Activated CD8-positive, alpha-beta memory T cell treated with anti-CD3 and anti-CD28 coated beads, Interleukin-2, amount 50 U/mL, for 48 hours (primary cell): ENCODE results near the gene B4GALT3.

Source experiments
- DNase-seq: peaks from one replicate; pipeline ENCODE4 v3.0.0-alpha.2; 2020

Gene B4GALT3

DNA sequence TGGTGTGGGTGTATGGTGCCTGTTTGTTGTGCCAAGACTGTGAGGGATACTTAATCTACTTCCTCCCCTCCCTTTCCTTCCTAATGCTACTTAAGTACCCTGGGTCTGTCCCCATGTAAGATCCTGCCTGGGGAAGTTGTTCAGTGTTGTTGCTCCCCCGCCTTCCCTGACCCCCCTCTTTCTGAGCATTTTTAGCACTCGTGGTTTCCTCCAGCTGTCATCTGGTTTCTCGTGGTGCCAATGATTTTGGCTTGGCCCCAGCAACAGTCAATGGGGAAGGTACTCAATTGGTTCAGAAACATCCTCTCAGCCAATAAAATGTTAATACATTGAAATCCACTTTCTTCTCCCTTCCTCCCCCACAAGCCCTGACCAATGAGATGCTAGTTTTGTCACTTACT lies 8.0 kb upstream of the B4GALT3 start:
- no peak for DNase-seq

DNA sequence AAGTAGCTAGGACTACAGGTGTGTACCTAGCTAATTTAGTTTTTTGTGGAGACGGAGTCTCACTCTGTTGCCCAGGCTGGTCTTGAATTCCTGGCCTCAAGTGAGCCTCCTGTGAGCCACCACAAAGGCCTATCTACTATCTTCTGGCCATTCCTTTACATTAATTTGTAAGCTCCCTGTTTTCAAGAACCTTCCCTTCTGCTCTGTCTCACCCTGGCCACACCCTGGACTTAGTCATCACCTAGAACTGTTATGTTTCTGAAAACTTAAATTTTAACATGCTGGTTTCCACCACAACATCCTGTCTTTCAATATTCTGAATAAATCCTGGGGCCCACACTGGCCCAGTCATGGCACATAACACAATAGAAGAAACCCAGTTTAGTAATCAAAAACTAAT lies 4.9 kb upstream of the B4GALT3 start:
- DNase-seq: no peak

DNA sequence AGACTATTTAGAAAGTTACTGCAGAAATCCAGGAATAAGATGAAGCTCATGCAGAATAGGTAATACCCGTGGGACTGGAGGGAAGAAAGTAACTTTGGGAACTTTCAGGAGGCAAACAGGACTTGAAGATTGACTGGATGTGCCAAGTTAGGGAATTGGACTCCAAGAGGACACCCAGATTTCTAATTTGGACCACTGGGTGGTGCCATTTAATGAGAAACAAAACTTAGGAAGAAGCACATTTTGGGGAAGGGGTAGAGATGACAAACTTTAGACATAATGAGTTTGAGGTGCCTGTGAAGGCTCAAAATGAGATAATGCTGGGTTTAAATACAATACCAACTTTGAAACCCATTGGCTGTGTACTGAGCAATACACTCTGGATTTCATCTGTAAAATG lies 3.3 kb upstream of the B4GALT3 start:
- DNase-seq: no peak

DNA sequence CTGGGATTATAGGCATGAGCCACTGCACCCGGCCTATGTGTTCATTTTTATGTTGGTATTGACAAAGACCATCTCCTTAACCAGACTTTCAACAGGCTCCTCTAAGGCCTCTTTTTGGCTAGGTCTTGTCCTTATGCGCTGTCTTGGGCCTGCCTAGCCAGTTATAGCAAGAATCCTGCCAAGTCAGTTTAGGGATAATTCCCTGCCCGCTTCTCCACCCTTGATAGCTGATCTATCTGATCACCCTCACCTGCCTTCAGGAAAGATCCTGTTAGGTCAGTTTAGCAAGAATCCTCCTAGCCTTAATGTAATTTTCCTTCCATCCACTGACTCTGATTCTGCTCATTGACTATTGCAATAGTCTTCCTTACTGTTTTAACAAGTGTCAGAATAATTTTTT lies 2.4 kb upstream of the B4GALT3 start:
- DNase-seq: no peak

DNA sequence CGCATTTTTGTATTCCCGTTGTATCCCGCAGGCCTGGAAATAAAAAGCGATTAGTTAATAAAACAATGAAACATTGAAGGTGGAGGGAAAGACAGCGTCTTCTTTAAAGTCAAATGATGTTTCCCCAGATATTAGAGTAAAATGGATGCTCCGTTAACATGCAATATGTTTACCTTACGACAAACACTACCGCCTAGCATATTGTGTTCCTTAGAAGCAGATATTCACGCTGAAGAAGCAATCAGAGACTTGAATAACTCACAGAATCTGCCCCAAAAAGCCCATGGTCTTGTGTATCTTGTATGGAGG lies 583 bp upstream of the B4GALT3 start:
- no peak for DNase-seq

DNA sequence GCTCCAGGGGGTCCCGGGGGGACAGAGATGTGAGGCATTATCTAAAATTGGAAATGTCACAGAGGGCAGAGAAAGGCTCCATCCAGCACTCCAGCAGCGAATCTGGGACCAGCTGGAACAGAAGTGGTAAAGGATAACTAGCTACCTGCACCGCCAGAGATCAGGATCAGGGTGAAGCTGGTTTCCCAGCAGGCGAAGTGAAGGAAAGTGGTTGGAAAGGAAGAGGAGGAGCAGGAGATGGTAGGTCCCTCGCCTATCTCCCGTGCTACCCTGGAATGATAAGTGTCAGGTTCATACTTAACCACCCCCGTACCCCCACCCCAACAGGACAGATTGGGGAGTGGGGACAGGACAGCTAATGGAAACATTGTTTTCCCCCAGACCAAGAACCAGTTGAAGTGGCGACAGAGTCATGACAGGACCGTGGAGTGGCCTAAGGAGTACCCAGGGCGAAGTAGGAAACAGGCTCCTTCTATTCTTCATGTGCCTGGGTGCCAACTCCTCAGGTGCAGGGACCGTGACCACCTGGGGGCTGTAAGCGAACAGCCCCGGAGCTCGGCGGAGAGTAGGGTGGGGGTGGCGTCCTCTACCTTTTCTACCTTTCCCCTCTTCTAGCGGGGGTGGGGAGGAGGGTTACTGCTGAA lies 717 bp downstream of the B4GALT3 start:
- no peak for DNase-seq

DNA sequence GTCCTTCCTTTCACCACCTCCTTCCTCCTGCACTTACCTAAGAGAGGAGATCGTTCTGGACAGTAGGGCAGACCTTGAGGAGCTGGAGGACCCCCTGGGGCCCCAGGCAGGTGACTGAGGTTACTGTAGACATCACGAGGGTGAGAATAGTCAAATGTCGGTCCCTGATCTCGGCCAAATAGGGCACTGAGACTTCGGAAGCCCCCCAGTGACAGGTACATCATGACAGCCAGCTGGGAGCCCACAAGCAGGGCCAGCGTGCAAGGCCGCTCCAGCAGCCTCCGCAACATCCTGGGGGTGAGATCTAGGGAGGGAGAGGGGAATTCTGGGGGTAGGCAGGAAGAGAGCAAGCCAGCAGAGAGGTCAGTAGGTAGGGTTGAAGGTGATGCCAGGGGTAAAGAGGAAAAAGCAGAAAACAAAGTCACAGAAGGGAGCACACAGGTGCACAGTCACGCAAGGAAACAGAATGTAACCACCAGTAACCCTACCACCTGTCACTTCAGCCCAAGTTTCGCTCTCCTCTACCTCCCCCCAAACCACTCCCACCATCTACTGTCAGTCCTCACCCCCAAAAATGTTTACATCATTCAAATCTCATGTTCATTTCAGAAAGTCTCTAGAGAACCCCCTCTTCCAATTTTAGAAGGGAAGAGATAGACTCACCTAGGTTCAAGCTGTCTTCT lies 1.4 kb downstream of the B4GALT3 start:
- DNase-seq: no peak

DNA sequence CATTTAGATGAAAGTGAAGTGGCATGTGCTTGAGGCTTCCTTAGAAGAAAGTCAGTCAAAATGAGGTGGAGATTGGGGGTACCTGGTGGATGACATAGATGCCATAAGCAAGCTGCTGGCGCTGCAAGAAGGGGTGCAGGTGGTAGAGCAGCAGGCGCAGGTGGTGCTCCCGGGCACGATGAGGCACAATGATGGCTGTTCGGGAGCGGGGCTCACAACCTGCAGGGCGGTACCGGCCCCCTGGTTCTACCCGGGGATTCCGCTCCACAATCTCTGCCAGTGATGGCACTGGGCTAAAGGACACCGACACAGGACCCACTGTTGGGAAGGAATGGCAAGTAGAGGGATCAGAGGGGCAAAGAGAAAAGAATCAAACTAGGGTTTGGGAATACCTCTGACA lies 2.4 kb downstream of the B4GALT3 start:
- no peak for DNase-seq

DNA sequence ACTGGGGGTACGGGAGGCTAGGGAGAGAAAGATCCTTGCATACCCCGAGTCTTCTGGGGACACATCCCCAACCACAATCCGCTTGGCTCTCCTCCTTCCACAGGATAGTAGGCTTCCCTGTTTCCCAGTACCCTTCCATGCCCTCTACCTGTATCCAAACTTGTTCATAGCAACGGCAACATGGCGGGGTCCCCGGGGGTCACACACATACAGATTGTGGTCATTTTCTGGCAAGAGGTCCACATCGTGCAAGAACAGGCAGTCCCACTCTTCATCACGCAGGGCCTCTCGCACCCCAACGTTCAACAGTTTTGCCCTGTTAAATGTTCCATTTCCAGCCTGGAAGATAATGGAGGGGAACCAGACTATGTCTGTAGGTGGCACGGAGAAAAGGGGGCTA lies 3.6 kb downstream of the B4GALT3 start:
- no peak for DNase-seq

DNA sequence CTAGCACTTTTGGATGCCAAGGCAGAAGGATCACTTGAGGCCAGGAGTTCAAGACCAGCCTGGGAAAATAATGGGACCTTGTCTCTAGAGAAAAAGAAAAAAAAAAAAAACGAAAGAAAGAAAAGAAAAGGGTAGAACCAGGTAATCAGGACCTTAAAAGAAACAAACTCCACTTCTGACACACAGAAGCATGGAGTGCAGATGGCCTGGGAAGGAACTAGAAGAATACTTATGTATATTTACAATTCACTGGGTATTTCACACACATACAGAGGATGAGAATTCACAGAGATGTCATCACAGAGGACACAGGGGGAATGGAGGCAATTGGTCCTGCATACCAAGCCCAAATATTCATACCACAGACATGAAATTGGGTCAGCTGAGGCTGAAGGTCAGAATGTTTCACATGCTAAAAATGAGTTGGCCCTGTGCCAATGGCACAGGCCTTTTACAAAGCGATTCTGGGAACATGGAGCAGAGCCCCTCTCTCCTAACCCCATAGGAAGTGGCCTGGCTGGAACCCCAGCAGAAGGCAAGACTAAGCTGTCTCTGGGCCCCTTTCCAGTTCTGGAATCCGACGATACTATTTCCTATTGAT lies 4.4 kb downstream of the B4GALT3 start:
- no peak for DNase-seq

DNA sequence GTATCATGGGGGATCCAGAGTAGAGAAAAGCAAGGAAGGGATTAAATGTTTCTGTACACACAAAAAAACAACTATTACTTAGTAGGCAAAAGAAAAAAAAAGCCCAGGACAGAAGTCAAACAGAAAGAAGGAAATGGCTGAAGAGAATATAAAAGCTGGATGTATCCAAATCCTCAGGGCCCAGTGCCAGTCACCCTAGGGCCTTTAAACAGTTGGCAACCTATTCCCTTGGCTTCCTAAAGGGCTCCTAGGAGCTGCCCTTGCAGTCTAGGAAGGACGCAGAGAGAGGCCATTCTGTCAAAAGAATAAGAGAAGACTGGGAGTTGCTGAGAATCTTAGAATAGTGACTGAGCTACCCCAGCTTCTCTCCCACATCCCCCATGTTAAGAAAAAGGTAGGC lies 5.0 kb downstream of the B4GALT3 start:
- no peak for DNase-seq

DNA sequence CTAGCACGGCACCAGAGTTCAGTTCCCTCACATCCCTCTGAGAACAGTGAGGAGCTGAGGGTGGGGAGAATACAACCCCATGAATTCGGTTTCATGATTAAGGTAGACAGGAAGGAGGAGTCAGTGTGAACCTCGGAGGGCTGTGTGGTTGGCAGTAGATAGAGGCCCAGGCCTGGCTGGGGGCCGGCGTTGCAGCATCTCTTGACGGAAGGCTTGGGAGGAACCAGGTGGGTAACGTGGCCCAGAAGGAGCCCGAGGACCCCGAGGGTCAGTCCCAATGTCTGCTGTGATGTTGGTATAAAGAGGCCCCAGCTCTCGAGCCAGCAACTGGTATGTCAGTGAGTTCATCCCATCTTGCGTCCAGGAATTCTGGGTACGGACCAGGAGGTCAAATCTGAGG lies 5.6 kb downstream of the B4GALT3 start:
- DNase-seq: no peak

DNA sequence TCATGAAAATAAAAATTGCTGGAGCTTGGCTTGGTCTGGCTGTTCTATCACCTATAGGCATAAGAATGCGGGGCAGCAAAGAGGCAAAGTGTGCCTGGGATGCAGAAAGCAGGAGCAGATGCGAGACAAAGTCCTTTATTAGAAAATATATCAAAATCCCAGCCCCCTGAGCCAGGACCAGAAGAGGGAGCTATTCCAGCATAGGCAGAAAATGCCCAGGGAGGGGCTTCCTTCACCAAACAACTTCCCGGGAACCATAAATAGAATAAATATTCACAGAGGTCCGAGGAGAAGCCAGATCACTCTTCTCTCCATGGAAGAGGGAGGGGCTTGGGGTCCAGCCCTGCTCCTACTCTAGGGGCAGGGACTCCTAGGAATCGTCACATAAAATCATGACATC lies 6.1 kb downstream of the B4GALT3 start:
- DNase-seq: no peak

DNA sequence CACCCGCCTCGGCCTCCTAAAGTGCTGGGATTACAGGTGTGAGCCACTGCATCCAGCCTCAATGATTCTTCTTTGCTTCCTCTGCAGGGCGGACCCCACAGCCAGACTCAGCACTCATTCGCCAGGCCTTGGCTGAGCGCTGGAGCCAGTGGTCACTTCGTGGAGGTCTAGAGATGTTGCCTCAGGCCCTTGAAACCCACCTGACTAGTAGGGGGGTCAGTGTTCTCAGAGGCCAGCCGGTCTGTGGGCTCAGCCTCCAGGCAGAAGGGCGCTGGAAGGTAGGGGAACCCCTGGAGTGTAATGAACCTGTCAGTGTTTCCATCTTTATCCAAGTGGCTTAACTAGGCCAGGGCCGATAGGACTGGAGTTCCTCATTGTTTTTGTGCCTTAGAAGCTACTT lies 8.4 kb downstream of the B4GALT3 start:
- DNase-seq: no peak

DNA sequence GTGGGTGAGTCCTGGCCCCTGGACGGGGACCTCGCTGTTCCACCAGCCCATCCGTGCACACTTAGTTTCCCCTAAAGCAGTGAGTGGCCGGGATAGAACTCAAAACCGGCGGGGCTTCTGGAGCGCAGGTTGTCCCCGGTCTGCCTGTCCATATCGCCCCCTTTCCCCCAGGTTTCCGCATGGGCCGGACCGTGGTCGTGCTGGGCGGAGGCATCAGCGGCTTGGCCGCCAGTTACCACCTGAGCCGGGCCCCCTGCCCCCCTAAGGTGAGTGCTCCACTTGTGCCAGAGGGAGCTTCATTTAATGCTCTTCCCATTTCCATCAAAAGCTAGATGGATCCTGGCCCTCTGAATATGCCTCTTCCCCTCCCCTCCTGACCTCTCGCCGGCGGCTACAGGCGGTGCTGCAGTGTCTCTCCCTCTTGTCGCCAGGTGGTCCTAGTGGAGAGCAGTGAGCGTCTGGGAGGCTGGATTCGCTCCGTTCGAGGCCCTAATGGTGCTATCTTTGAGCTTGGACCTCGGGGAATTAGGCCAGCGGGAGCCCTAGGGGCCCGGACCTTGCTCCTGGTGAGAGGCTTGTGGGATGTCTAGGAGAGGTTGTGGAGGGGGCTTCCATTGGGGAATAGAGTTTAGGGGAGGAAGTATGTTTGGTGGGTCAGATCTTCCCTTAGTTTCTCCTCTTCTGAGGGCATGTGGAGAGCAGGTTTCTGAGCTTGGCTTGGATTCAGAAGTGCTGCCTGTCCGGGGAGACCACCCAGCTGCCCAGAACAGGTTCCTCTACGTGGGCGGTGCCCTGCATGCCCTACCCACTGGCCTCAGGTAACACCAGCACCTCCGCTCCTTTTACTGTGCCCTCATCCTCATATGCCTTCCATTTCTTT lies 10.4 kb downstream of the B4GALT3 start:
- no peak for DNase-seq

DNA sequence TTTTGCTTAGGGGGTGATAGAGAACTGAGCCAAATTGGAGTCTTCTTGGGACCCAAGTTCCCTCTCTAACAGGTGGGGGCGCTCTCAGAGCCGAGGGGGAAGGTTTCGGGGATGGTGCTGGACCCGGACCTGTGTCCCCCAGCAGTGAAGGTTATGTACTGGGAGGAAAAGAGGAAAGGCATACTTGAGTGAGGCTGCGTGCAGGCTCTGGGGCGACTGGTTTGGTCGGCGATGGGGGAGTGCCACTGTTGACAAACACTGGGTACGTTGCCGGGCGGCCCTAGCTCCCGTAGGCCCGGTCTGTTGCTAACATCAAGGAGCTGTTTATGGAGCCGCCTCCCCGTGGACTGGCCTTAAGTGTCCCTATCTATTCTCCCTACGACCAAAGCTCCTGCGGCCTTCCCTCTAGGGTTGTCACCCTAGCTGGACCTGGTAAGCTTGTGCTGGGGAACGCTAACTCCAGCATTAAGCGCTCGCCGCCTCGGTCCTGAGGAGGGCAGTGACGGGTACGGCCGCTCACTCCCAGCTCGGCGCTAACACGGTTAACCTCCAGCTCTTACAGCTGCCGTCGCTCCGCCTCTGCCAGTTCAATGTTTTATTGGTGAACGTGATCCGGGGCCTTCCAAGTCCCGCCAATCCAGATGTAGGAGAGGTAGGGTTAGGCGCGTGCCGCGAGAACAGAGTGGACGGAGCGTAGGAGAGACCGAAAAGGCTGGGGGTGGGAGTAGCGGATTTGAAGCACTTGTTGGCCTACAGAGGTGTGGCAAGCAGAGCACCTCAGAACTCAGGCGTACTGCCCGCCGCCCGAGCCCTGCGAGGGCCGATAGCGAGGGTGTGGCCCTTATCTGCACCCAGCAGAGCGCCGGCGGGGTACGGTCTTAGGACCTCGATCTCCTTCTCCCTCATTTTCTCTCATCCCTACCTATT lies 11.3 kb downstream of the B4GALT3 start, which contains the start of gene PPOX:
Gene PPOX, plus strand, starts transcription at position 685 of the 927 bp plus-strand sequence. CDS start 422 bp downstream, outside the sequence.
- peak; percentile 92 for DNase-seq

DNA sequence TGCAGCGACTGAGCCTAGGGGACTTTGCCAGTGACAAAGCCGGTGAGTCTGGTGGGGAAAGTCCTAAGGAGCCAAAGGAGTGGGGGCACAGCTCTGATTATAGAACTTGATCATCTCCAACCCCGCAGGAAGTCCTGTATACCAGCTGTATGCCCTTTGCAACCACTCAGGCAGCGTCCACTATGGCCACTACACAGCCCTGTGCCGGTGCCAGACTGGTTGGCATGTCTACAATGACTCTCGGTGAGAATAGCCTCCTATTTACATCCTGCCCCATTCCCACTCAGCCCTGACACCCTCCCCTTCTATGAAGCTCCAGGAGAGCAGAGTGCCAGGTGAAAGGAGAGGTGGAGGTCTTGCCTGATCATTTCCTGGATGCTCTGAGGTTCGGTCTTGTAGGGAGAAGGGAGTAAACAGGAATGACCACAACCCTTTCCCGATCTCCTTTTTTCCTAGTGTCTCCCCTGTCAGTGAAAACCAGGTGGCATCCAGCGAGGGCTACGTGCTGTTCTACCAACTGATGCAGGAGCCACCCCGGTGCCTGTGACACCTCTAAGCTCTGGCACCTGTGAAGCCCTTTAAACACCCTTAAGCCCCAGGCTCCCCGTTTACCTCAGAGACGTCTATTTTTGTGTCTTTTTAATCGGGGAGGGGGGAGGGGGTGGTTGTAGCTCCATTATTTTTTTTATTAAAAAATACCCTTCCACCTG lies 12.3 kb downstream of the B4GALT3 start:
- no peak for DNase-seq

DNA sequence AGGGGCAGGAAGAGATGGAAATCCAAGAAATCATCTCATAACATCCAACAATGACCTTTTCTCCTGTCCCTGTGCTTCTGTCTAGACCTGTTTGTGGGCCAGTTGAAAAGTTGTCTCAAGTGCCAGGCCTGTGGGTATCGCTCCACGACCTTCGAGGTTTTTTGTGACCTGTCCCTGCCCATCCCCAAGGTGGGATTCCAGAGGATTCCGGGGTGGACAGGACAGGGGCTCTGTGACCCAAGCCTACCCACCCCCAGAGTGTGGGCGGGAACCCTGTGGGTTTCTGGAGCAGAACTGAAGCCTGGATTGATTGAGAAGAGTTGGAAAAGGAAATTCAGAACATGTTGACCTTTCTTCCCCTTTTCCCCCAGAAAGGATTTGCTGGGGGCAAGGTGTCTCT lies 13.5 kb downstream of the B4GALT3 start:
- DNase-seq: no peak

DNA sequence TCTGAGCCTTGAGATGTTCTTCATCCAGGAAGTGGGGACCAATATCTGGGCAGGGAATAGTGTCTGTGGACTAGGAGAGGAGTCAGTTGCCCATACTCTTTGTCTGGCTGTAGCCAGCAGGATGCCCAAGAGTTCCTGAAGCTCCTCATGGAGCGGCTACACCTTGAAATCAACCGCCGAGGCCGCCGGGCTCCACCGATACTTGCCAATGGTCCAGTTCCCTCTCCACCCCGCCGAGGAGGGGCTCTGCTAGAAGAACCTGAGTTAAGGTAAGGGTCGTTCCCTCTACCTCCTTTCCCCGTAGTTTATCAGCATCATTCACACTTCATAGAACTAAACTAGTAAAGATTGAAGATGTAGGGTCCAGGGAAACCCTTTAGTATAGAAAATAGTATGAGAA lies 14.5 kb downstream of the B4GALT3 start:
- no peak for DNase-seq

DNA sequence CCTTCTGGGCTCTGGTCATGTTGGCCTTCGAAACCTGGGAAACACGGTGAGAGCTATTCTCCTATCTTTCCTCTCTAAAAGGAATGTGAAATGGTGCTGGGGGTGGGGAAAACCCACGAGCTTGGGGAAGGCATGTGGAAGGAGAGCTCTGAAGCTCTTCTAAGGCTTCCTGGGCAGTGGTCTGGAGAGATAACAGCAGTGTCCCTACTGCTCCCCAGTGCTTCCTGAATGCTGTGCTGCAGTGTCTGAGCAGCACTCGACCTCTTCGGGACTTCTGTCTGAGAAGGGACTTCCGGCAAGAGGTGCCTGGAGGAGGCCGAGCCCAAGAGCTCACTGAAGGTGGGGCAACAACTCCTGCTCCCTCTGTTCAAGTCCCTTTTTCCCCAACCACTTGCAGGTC lies 15.3 kb downstream of the B4GALT3 start:
- DNase-seq: no peak

DNA sequence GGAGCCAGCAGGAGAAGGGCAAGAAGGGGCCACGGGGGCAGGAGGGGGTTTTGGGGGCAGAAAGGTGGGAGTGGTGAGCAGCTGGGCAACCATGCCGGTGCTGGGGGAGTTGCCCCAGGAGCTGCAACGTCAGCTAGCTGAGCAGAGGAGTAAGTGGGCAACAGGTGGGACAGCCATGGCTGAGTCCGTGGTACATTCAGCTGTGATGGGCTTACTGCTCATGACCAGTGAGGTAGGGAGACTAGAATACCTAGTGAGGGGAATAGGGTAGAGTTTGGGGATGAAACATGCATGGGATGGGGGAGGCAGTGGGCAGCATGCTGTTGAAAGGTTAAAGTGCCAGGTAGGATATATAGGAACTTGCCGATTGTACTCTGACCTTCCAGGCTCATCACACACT lies 15.7 kb downstream of the B4GALT3 start:
- DNase-seq: no peak

DNA sequence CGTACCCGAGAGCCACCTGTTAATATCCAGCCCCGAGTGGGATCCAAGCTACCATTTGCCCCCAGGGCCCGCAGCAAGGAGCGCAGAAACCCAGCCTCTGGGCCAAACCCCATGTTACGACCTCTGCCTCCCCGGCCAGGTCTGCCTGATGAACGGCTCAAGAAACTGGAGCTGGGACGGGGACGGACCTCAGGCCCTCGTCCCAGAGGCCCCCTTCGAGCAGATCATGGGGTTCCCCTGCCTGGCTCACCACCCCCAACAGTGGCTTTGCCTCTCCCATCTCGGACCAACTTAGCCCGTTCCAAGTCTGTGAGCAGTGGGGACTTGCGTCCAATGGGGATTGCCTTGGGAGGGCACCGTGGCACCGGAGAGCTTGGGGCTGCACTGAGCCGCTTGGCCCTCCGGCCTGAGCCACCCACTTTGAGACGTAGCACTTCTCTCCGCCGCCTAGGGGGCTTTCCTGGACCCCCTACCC lies 16.6 kb downstream of the B4GALT3 start:
- DNase-seq: no peak
